GM12878 (cell line): ENCODE results near the gene KLF6. TPM values are rescaled to one million over a fixed set of nuclear protein-coding genes. Genes with fewer than 3 reads are reported as not detected.

Experiments used
- EED ChIP-seq: sonication (generic); IDR thresholded peaks from 2 replicates; pipeline ENCODE4 v1.6.1; 2016; ENCODE audit warnings: antibody characterized with exemption, low read depth
- HDGF ChIP-seq: fragments of 450-650 bp; IDR thresholded peaks from 2 replicates; pipeline ENCODE4 v1.6.1; 2016; ENCODE audit warnings: antibody characterized with exemption
- MXI1 ChIP-seq: fragments of 150-350 bp; IDR thresholded peaks from 2 replicates; pipeline ENCODE4 v1.6.1; 2011; ENCODE audit warnings: low read depth, mild to moderate bottlenecking, inconsistent platforms, low read length, improper control_type of control experiment
- ZBTB40 ChIP-seq: fragments of 450-650 bp; IDR thresholded peaks from 2 replicates; pipeline ENCODE4 v1.6.1; 2016; ENCODE audit warnings: mild to moderate bottlenecking, moderate library complexity, borderline replicate concordance
- ZNF207 ChIP-seq: fragments of 450-650 bp; IDR thresholded peaks from 2 replicates; pipeline ENCODE4 v1.6.1; 2014; ENCODE audit warnings: antibody characterized with exemption, mild to moderate bottlenecking, borderline replicate concordance
- polyA plus RNA-seq, 11 experiments: library from polyadenylated mRNA; depleted of rRNA in 4 of 11; unstranded in 6 of 11; stranded (reverse) in 5 of 11; fragments of >200 nt; fragmentation: Nextera tagmentation in 4 of 11; fragmentation: Illumina TruSeq in 1 of 11; extraction: Ambion mirVana in 4 of 11; extraction: Trizol in 1 of 11; gene quantifications; 1 replicate in 1 of 11; 2 replicates in 10 of 11; pipeline versions ENCODE4 v1.2.1 to v1.2.3, GENCODE V29; 2011 to 2016; ENCODE audit warnings: inconsistent platforms in 2 of 11, missing spikeins in 2 of 11, low read depth in 1 of 11
- total RNA-seq, 4 experiments: library from RNA; depleted of rRNA in 3 of 4; stranded (reverse); fragments of >200 nt in 3 of 4; fragmentation: Illumina TruSeq in 1 of 4; extraction: Trizol in 1 of 4; gene quantifications; 2 replicates each; pipeline versions ENCODE4 v1.2.1 to v1.2.3, GENCODE V29; 2013 to 2021
- TF ChIP-seq, protein P1 (sequence below): fragments of 450-650 bp; IDR thresholded peaks from 2 replicates; pipeline ENCODE4 v1.6.1; 2017; ENCODE audit warnings: mild to moderate bottlenecking

Gene KLF6
- total and polyA plus RNA-seq, 10 of the 15 experiments (the other 5 are each of a cell fraction or from before 2014, with no cell fraction given) = 7.4 to 54.1 (median 23.5) TPM

DNA sequence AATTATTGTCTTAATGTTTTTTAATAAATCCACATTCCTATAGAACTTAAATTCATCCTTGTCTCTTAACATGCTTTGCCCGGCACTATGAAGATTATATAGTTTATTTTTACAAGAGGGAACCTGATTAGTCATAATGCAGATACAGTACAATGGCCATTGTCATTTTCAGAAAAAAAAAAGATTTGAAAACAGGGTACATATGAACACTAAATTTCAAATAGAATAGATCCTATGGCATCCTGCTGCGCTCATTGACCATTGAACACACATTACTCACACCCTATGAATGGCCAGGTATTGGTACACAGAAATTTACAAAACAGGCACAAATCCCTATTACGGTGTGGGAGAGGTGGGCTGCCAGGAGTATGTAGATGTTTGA is 2.0 kb upstream of the KLF6 start (continued):
- TF ChIP-seq, protein P1, sequence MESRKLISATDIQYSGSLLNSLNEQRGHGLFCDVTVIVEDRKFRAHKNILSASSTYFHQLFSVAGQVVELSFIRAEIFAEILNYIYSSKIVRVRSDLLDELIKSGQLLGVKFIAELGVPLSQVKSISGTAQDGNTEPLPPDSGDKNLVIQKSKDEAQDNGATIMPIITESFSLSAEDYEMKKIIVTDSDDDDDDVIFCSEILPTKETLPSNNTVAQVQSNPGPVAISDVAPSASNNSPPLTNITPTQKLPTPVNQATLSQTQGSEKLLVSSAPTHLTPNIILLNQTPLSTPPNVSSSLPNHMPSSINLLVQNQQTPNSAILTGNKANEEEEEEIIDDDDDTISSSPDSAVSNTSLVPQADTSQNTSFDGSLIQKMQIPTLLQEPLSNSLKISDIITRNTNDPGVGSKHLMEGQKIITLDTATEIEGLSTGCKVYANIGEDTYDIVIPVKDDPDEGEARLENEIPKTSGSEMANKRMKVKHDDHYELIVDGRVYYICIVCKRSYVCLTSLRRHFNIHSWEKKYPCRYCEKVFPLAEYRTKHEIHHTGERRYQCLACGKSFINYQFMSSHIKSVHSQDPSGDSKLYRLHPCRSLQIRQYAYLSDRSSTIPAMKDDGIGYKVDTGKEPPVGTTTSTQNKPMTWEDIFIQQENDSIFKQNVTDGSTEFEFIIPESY = no peak
- no peak for TF ChIP-seq MXI1
- TF ChIP-seq ZNF207 = no peak
- no peak for TF ChIP-seq EED
- no peak for TF ChIP-seq ZBTB40
- no peak for TF ChIP-seq HDGF
